RKO (cell line): ENCODE data around the gene MRPL11.

ENCODE experiments used
- DNase-seq: peaks from one replicate; pipeline ENCODE4 v3.0.0-alpha.2; 2016; ENCODE audit warnings: low spot score

The MRPL11 gene

GRCh38 chr11:66388780-66389386 is 49.8 kb downstream of the MRPL11 start:
- peak; percentile 49 for DNase-seq

GRCh38 chr11:66386171-66387069 is 52.2 kb downstream of the MRPL11 start:
- peak; percentile 81 for DNase-seq
